CD4-positive, alpha-beta memory T cell (primary cell): ENCODE data around the gene MYO9A. TPM values are rescaled to one million over a fixed set of nuclear protein-coding genes. Genes with fewer than 3 reads are reported as not detected.
A peak's percentile ranks its signal among the peaks of the same experiment; 100 is the strongest.
"Not testable (repeated sequence)": the region's sequence is repeated elsewhere in the genome, so short reads cannot be mapped to it uniquely, and the experiment has no call there.

Experiments used
- CTCF ChIA-PET: fragments of 350-600 bp; sonication (Branson Sonifier 250); formaldehyde crosslinking; loops from one replicate; lab custom pipeline; 2021; ENCODE audit warnings: inconsistent platforms; ENCODE audit not compliant: partially characterized antibody; lab: Charles Lee
- POLR2A ChIA-PET: fragments of 350-600 bp; sonication (Branson Sonifier 250); formaldehyde crosslinking; loops from one replicate; lab custom pipeline; 2021; ENCODE audit not compliant: partially characterized antibody; lab: Charles Lee
- DNase-seq, 5 donors: peaks; one replicate each; pipeline versions ENCODE4 v3.0.0 to v3.0.0-alpha.2; 2020 to 2022; ENCODE audit warnings: mixed read lengths in 1 of 5
- H3K27ac ChIP-seq: one replicate; pipeline ENCODE4 v1.7.0; 2013; ENCODE audit warnings: low read depth, low read length
- H3K27me3 ChIP-seq: 2 replicates; pipeline ENCODE4 v1.7.0; 2013; ENCODE audit warnings: mild to moderate bottlenecking, low read length, moderate library complexity; ENCODE audit not compliant: insufficient read depth
- H3K36me3 ChIP-seq: 2 replicates; pipeline ENCODE4 v1.7.0; 2013; ENCODE audit warnings: mild to moderate bottlenecking, low read length, moderate library complexity; ENCODE audit not compliant: insufficient read depth
- H3K4me1 ChIP-seq: 2 replicates; pipeline ENCODE4 v1.7.0; 2013; ENCODE audit warnings: mild to moderate bottlenecking, low read length, moderate library complexity; ENCODE audit not compliant: insufficient read depth
- H3K4me3 ChIP-seq, 2 donors: one replicate each; pipeline ENCODE4 v1.7.0; 2013; ENCODE audit warnings: low read length in 2 of 2, mild to moderate bottlenecking in 1 of 2
- H3K9me3 ChIP-seq, 2 donors: one replicate each; pipeline ENCODE4 v1.7.0; 2013; ENCODE audit warnings: low read length in 2 of 2, control low read depth in 1 of 2; ENCODE audit not compliant: control insufficient read depth in 1 of 2
- H3K27ac Mint-ChIP-seq, 7 donors: one replicate each; pipeline ENCODE4 v1.8.0; 2020 to 2021; ENCODE audit warnings: mixed read lengths in 7 of 7, mild to moderate bottlenecking in 6 of 7, inconsistent platforms in 3 of 7, moderate library complexity in 3 of 7
- H3K27me3 Mint-ChIP-seq, 2 donors: one replicate each; pipeline ENCODE4 v1.8.0; 2020 to 2021; ENCODE audit warnings: mixed read lengths in 2 of 2
- H3K36me3 Mint-ChIP-seq, 2 donors: one replicate each; pipeline ENCODE4 v1.8.0; 2020 to 2021; ENCODE audit warnings: mixed read lengths in 2 of 2, inconsistent platforms in 1 of 2, mild to moderate bottlenecking in 1 of 2
- H3K4me1 Mint-ChIP-seq, 4 donors: one replicate each; pipeline ENCODE4 v1.8.0; 2020 to 2021; ENCODE audit warnings: mixed read lengths in 4 of 4, mild to moderate bottlenecking in 1 of 4
- H3K4me3 Mint-ChIP-seq, 8 donors: one replicate each; pipeline ENCODE4 v1.8.0; 2020 to 2021; ENCODE audit warnings: mixed read lengths in 8 of 8, mild to moderate bottlenecking in 7 of 8, moderate library complexity in 6 of 8, inconsistent platforms in 3 of 8
- H3K9me3 Mint-ChIP-seq, 8 donors: one replicate each; pipeline ENCODE4 v1.8.0; 2020 to 2021; ENCODE audit warnings: mixed read lengths in 8 of 8, mild to moderate bottlenecking in 5 of 8, inconsistent platforms in 3 of 8, moderate library complexity in 1 of 8
- intact Hi-C: fragments of 100-400 bp; cut with micrococcal nuclease; formaldehyde crosslinking; loops from one replicate; pipeline ENCODE4 v1.15.1; 2023
- polyA plus RNA-seq, 2 donors: library from polyadenylated mRNA; unstranded; fragments of 300-500 nt; fragmentation: Illumina TruSeq; gene quantifications; one replicate each; pipeline ENCODE4 v1.2.3, GENCODE V29; 2021
- total RNA-seq, 2 experiments: library from RNA; stranded (reverse); gene quantifications; one replicate each; pipeline ENCODE4 v1.2.3, GENCODE V29; 2021

The MYO9A gene
- total and polyA plus RNA-seq, 4 experiments from 2014 or later, result 7.8 to 44.0 (median 28.0) TPM

DNA sequence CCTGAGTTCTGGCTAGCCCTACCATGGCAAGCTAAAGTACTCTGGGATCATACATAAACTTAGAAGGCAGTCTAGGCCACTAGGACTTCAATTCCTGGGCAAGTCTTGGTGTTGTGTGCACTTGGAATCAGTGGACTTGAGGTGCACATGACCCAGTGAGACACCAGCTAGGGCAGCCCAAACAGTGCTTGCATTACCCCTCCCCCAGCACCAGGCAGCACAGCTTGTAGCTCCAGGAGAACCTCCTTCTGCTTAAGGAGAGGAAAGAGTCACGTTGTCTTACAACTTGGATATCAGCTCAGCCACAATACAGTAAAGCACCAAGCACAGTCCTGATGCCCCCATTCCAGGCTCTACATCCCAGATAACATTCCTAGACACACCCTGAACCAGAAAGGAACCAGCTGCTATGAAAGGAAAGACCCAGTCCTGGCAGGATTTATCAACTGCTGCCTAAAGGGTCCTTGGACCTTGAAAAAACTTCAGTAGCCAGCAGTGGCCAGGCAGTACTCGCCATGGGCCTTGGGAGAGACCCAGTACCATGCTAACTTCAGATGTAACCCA, 57.2 kb downstream of the MYO9A start:
- Mint-ChIP-seq H3K9me3 (peaks cover 0 to 14% (median 4%) of the 10 kb centered on the region in 8 donors), H3K27me3 (no peaks in the 10 kb centered on the region), H3K36me3 (peaks cover 20 to 39% of the 10 kb centered on the region in 2 donors), H3K27ac (no peak overlapping the region), H3K4me1 (peaks cover 9 to 15% (median 13%) of the 10 kb centered on the region in 4 donors), H3K4me3 (no peak overlapping the region)
- Histone ChIP-seq H3K36me3 (no peaks in the 10 kb centered on the region), H3K9me3 (peaks cover 0 to 4% of the 10 kb centered on the region in 2 donors), H3K27me3 (no peaks in the 10 kb centered on the region), H3K27ac (no peak overlapping the region), H3K4me3 (no peak overlapping the region), H3K4me1 (peaks cover 12% of the 10 kb centered on the region)
- intact Hi-C loops, result no loop called here
- ChIA-PET POLR2A (interaction anchor here (0.6 kb wide), 1 partner anchor 1054 kb away, joined by 3 read pairs; no protein-coding TSS in a partner anchor), CTCF (no interaction called here)
- DNase-seq, result peak in 1 of 5 donors; percentile 9

DNA sequence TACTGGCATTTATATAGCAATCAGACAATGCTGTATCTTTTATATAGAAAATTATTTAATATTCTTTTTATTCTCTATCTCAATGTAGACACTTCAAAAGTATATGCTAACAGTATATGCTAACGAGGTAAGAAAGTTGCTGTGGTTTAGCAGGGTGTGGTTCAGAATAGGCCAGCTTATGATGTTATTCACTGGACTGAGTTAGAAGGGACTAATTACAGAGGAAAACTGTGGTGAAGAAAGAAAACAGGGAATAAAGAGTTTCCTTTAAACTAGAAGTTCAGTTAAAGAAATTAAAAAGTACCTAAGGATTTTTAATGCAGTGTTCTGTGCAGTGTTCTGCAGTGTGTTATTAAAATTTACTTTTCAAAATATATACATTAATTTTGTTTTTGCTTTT, 59.4 kb downstream of the MYO9A start:
- CTCF ChIA-PET, result no interaction called here
- Histone ChIP-seq H3K4me1 (peaks cover 12% of the 10 kb centered on the region), H3K27ac (no peak overlapping the region), H3K27me3 (no peaks in the 10 kb centered on the region), H3K4me3 (no peak overlapping the region), H3K9me3 (peaks cover 0 to 4% of the 10 kb centered on the region in 2 donors), H3K36me3 (no peaks in the 10 kb centered on the region)
- Mint-ChIP-seq H3K27me3 (no peaks in the 10 kb centered on the region), H3K36me3 (peaks cover 14 to 43% of the 10 kb centered on the region in 2 donors), H3K9me3 (peaks cover 0 to 13% (median 4%) of the 10 kb centered on the region in 8 donors), H3K4me1 (peaks cover 12 to 15% (median 14%) of the 10 kb centered on the region in 4 donors), H3K27ac (peak overlapping the region in 1 of 7 donors; percentile 38), H3K4me3 (peak overlapping the region in 1 of 8 donors; percentile 53)
- POLR2A ChIA-PET, result no interaction called here
- intact Hi-C loops, result no loop called here
- no peak for DNase-seq

DNA sequence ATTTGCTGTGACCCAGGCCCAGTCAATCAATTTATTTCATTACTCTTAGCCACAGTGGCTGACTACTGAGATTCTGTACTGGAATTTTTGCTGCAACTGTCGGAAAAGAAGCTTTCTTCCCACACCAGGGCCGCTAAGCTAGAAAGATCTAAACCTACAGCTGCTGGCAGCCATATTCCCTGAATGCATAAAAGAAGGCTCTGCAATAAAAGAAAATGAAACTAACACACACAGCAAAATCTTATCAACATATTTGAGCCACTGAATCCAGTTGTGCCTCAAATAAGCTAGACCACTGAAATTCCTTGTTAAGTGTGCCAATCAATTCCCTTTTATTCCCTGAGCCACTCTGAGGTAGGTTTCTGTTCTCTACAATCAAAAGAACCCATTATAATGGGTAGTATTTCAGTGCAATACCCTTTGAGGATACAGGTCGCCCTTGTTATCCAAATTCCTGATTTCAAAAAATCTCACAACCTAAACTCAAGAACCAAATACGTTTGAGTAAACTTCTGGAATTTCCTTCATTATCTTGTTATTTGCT, 60.3 kb downstream of the MYO9A start:
- H3K4me3 Mint-ChIP-seq, result peak overlapping the region in 1 of 8 donors; percentile 27
- DNase-seq, result no peak

DNA sequence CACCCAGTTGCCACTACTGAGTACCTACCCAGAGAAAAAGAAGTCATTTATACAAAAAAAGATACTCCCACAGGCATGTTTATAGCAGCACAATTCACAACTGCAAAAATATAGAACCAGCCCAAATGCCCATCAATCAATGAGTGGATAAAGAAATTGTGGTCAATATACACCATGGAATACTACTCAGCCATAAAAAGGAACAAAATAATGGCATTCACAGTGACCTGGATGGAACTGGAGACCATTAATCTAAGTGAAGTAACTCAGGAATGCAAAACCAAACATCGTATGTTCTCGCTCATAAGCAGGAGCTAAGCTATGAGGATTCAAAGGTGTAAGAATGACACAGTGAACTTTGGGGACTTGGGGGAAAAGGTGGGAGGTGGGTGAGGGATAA, 61.7 kb downstream of the MYO9A start:
- not testable (repeated sequence) for H3K36me3 ChIP-seq

More for the DNA sequence above, 60.3 kb downstream of the MYO9A start:
- ChIA-PET CTCF (no interaction called here), POLR2A (no interaction called here)
- Histone ChIP-seq H3K4me1 (peaks cover 12% of the 10 kb centered on the region), H3K4me3 (no peak overlapping the region), H3K36me3 (no peaks in the 10 kb centered on the region), H3K27me3 (no peaks in the 10 kb centered on the region), H3K27ac (no peak overlapping the region), H3K9me3 (peaks cover 0 to 3% of the 10 kb centered on the region in 2 donors)
- peaks cover 0 to 8% (median 2%) of the 10 kb centered on the region in 8 donors for H3K9me3 Mint-ChIP-seq
- peaks cover 14 to 16% (median 15%) of the 10 kb centered on the region in 4 donors for H3K4me1 Mint-ChIP-seq
- no peaks in the 10 kb centered on the region for H3K27me3 Mint-ChIP-seq
- peak overlapping the region in 2 of 7 donors; percentile 2 to 32 for H3K27ac Mint-ChIP-seq
- peaks cover 12 to 39% of the 10 kb centered on the region in 2 donors for H3K36me3 Mint-ChIP-seq
- intact Hi-C loops, result no loop called here

DNA sequence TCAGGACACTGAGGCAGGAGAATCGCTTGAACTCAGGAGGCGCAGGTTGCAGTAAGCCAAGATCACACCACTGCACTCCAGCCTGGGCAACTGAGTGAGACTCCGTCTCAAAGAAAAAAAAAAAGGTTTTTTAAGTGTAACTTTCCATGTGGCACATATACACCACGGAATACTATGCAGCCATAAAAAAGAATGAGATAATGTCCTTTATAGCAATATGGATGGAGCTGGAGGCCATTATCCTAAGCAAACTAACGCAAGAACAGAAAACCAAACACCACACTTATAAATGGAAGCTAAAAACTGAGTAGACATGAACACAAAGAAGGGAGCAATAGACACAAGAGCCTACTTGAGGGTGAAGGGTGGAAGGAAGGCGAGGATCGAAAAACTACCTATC, 64.7 kb downstream of the MYO9A start:
- H3K4me1 ChIP-seq, H3K4me3 Mint-ChIP-seq, intact Hi-C loops, H3K27ac Mint-ChIP-seq, H3K27me3 Mint-ChIP-seq, H3K36me3 ChIP-seq, H3K4me3 ChIP-seq, H3K9me3 Mint-ChIP-seq, H3K9me3 ChIP-seq, CTCF ChIA-PET, H3K27ac ChIP-seq, H3K27me3 ChIP-seq, POLR2A ChIA-PET, DNase-seq: not testable (repeated sequence)
- H3K4me1 Mint-ChIP-seq, result peaks cover 11 to 28% (median 17%) of the 10 kb centered on the region in 4 donors
- H3K36me3 Mint-ChIP-seq, result peaks cover 0 to 22% of the 10 kb centered on the region in 2 donors

More for the DNA sequence above, 61.7 kb downstream of the MYO9A start:
- H3K4me3 Mint-ChIP-seq, CTCF ChIA-PET, H3K9me3 ChIP-seq, H3K27ac Mint-ChIP-seq, intact Hi-C loops, H3K9me3 Mint-ChIP-seq, POLR2A ChIA-PET, H3K4me3 ChIP-seq, DNase-seq, H3K27me3 ChIP-seq, H3K27ac ChIP-seq, H3K27me3 Mint-ChIP-seq: not testable (repeated sequence)
- Mint-ChIP-seq H3K4me1 (peaks cover 13 to 15% (median 15%) of the 10 kb centered on the region in 4 donors), H3K36me3 (peaks cover 5 to 25% of the 10 kb centered on the region in 2 donors)
- H3K4me1 ChIP-seq, result peaks cover 12% of the 10 kb centered on the region

DNA sequence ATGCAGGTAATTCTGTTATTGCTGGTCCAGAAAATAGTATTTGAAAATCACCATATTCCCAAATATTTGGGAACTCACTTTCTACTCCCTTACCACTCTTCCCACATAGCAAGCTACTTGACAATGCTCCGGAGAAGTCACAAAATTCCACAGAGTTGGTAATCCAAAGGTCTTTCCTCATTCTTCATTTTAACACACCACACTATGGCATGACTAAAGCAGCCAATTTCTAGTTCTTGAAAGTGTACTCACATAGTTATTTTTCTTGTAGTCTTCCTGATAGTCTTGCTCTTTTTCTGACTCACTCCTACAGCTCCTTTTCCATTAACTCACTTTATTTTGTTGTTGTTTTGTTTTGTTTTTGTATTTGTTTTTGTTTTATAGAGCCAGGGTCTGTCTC, 67.2 kb downstream of the MYO9A start:
- Histone ChIP-seq H3K27ac (no peak overlapping the region), H3K9me3 (no peaks in the 10 kb centered on the region), H3K36me3 (no peaks in the 10 kb centered on the region), H3K27me3 (no peaks in the 10 kb centered on the region), H3K4me3 (no peak overlapping the region), H3K4me1 (no peaks in the 10 kb centered on the region)
- Mint-ChIP-seq H3K4me1 (peaks cover 9 to 19% (median 10%) of the 10 kb centered on the region in 4 donors), H3K4me3 (no peak overlapping the region), H3K27me3 (no peaks in the 10 kb centered on the region), H3K9me3 (peaks cover 0 to 2% (median 0%) of the 10 kb centered on the region in 8 donors), H3K27ac (no peak overlapping the region), H3K36me3 (peaks cover 8 to 27% of the 10 kb centered on the region in 2 donors)
- DNase-seq, result no peak
- ChIA-PET POLR2A (no interaction called here), CTCF (no interaction called here)
- intact Hi-C loops, result no loop called here

DNA sequence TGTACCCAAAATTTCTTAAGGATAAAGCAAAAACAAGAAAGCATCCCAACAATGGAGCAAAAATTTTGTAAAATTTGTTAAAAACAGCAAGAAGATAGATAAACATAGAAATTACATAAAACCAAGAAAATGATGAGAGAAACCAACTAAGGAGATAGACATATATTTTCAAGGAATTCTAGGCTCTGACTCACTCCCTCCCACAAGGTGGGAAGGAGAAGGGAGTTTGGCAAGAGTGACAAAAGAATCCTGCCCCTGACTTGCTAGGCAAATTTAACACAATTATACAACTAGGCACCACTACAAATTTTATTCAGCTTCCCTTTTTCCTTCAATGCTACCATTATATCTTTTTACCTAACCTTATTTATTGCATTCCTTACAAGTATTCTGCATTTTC, 70.9 kb downstream of the MYO9A start:
- Histone ChIP-seq H3K4me1 (no peaks in the 10 kb centered on the region), H3K4me3 (no peak overlapping the region), H3K27ac (no peak overlapping the region), H3K9me3 (no peaks in the 10 kb centered on the region), H3K27me3 (no peaks in the 10 kb centered on the region), H3K36me3 (no peaks in the 10 kb centered on the region)
- DNase-seq, result no peak
- CTCF ChIA-PET, result no interaction called here
- intact Hi-C loops, result no loop called here
- Mint-ChIP-seq H3K9me3 (no peaks in the 10 kb centered on the region), H3K4me1 (peaks cover 8 to 19% (median 10%) of the 10 kb centered on the region in 4 donors), H3K4me3 (no peak overlapping the region), H3K36me3 (peaks cover 28 to 34% of the 10 kb centered on the region in 2 donors), H3K27me3 (no peaks in the 10 kb centered on the region), H3K27ac (no peak overlapping the region)
- POLR2A ChIA-PET, result no interaction called here
